Measurements from ENCODE around the gene APOL1.

- TF ChIP-seq EZH2phosphoT487 (IDR thresholded peaks at IDR 0.05; ENCODE audit: borderline replicate concordance, low read depth) (no peak), CTCF (IDR thresholded peaks at IDR 0.05) (no peak), REST (IDR thresholded peaks at IDR 0.05; ENCODE audit: low read depth, low read length) (no peak), YY1 (IDR thresholded peaks at IDR 0.05; ENCODE audit: low read depth) (no peak), POLR2AphosphoS5 (IDR thresholded peaks at IDR 0.05; ENCODE audit: low read depth, low read length) (no peak), EP300 (IDR thresholded peaks at IDR 0.05; ENCODE audit: borderline replicate concordance in 1 of 2, low read depth in 1 of 2, low read length in 1 of 2) (no peak), RAD21 (IDR thresholded peaks at IDR 0.05; ENCODE audit: low read length) (no peak), RFX5 (IDR thresholded peaks at IDR 0.05; ENCODE audit: low read length) (no peak), MAX (IDR thresholded peaks at IDR 0.05; ENCODE audit: low read depth) (no peak), NFIC (IDR thresholded peaks at IDR 0.05; ENCODE audit: borderline replicate concordance) (no peak), TEAD4 (IDR thresholded peaks at IDR 0.05; ENCODE audit: borderline replicate concordance, insufficient read depth) (no peak), RCOR1 (IDR thresholded peaks at IDR 0.05; ENCODE audit: low read length) (no peak), SMC3 (IDR thresholded peaks at IDR 0.05; ENCODE audit: low read depth, low read length) (no peak), CHD2 (IDR thresholded peaks at IDR 0.05; ENCODE audit: low read length, partially characterized antibody) (no peak)
Measured at GRCh38 chr22:36223504-36223903, 29.4 kb upstream of the APOL1 start.
